Spleen (tissue), 7 donors: ENCODE data around the gene GCA.

ENCODE experiments used
- CTCF ChIP-seq, 11 experiments: fragments of 200-600 bp in 7 of 11; fragments of 450-650 bp in 4 of 11; sonication (generic) in 4 of 11; IDR thresholded peaks in 8 of 11; conservative IDR thresholded peaks in 3 of 11; 1 replicate in 7 of 11; 2 replicates in 4 of 11; pipeline versions ENCODE4 v1.4.0 to v1.8.0; 2016 to 2021; ENCODE audit warnings: antibody characterized with exemption in 11 of 11, inconsistent platforms in 4 of 11, mild to moderate bottlenecking in 1 of 11
- POLR2AphosphoS5 ChIP-seq, 3 donors: sonication (generic); formaldehyde crosslinking; IDR thresholded peaks; one replicate each; pipeline ENCODE4 v1.5.1; 2017; ENCODE audit warnings: antibody characterized with exemption in 3 of 3
- donor health status: DM: no; HTN: no; CAD: no; lungs with moderate emphysema.
- donor health status: DM: no; HTN: no; CAD: no.
- donor health status: DM: no; HTN: no; CAD: no.

- TF ChIP-seq CTCF (IDR thresholded peaks at IDR 0.05 in 8 of 11, conservative IDR thresholded peaks at IDR 0.05 in 3 of 11) (no peak), POLR2AphosphoS5 (IDR thresholded peaks at IDR 0.05) (no peak)
Observed at GRCh38 chr2:162403884-162404283, 60.0 kb downstream of the GCA start.
